Endothelial cell of umbilical vein (primary cell): ENCODE results near the gene DHX35. TPM values are rescaled to one million over a fixed set of nuclear protein-coding genes. Genes with fewer than 3 reads are reported as not detected.

Experiments
- BruUV-seq: library from RNA; stranded (reverse); fragments of 400-500 nt; replicated peaks from 2 replicates; lab custom pipeline; 2021; lab: Mats Ljungman, UMichigan
- CTCF ChIA-PET: fragments of 300-600, 350-600 bp; sonication (Branson Sonifier 250); formaldehyde crosslinking; loops from one replicate; lab custom pipeline; 2021; ENCODE audit warnings: antibody characterized with exemption, inconsistent platforms; lab: Charles Lee
- POLR2A ChIA-PET: fragments of 300-600, 350-600 bp; sonication (Branson Sonifier 250); formaldehyde crosslinking; loops from one replicate; lab custom pipeline; 2021; ENCODE audit warnings: antibody characterized with exemption, inconsistent platforms; lab: Charles Lee
- DNase-seq: peaks from one replicate; pipeline ENCODE4 v3.0.0-alpha.2; 2011; ENCODE audit warnings: low read depth, low spot score
- FAIRE-seq: peaks from 2 replicates; lab custom pipeline; 2011; peaks lifted over from hg19 to GRCh38; lab: Jason Lieb, UNC
- H2AFZ ChIP-seq: 2 replicates; pipeline ENCODE4 v1.6.0; 2012; ENCODE audit warnings: low read depth, low read length, control low read depth, inconsistent platforms
- H3K27ac ChIP-seq: 2 replicates; pipeline ENCODE4 v1.5.1; 2011; ENCODE audit warnings: low read depth, mild to moderate bottlenecking, control low read depth, low read length, moderate library complexity; ENCODE audit not compliant: insufficient read depth
- H3K27me3 ChIP-seq, 2 experiments: 2 replicates each; pipeline versions ENCODE4 v1.6.0 to v1.6.1; 2011; ENCODE audit warnings: low read length in 2 of 2, mixed read lengths in 1 of 2; ENCODE audit not compliant: control insufficient read depth in 2 of 2, insufficient read depth in 2 of 2
- H3K36me3 ChIP-seq, 2 experiments: 2 replicates in 1 of 2; 3 replicates in 1 of 2; pipeline ENCODE4 v1.5.1; 2011; ENCODE audit warnings: low read length in 2 of 2, mild to moderate bottlenecking in 1 of 2, moderate library complexity in 1 of 2; ENCODE audit not compliant: control insufficient read depth in 2 of 2, insufficient read depth in 2 of 2; ENCODE audit errors: extremely low read depth in 1 of 2
- H3K4me1 ChIP-seq: 3 replicates; pipeline ENCODE4 v1.5.1; 2011; ENCODE audit warnings: mild to moderate bottlenecking, low read length; ENCODE audit not compliant: control insufficient read depth, insufficient read depth; ENCODE audit errors: extremely low read depth
- H3K4me2 ChIP-seq: 2 replicates; pipeline ENCODE4 v1.6.1; 2011; ENCODE audit warnings: low read length, control low read depth, mixed read lengths; ENCODE audit not compliant: insufficient read depth
- H3K4me3 ChIP-seq, 3 experiments: fragments of 200-600 bp in 1 of 3; sonication (generic), shearing (Covaris generic) in 1 of 3; replicated peaks in 1 of 3; 2 replicates each; pipeline ENCODE4 v1.5.1; 2011 to 2016; ENCODE audit warnings: control low read depth in 3 of 3, low read length in 3 of 3, mild to moderate bottlenecking in 2 of 3, inconsistent platforms in 1 of 3, low read depth in 1 of 3, moderate library complexity in 1 of 3; ENCODE audit not compliant: insufficient read depth in 1 of 3
- H3K79me2 ChIP-seq: 2 replicates; pipeline ENCODE4 v1.6.0; 2012; ENCODE audit warnings: low read length, inconsistent platforms; ENCODE audit not compliant: control insufficient read depth, insufficient read depth
- H3K9ac ChIP-seq: replicated peaks from 2 replicates; pipeline ENCODE3; 2011; ENCODE audit warnings: low read length, control low read depth; ENCODE audit not compliant: insufficient read depth; ENCODE audit errors: extremely low read depth
- H3K9me1 ChIP-seq: replicated peaks from 3 replicates; pipeline ENCODE4 v1.6.0; 2011; ENCODE audit warnings: mild to moderate bottlenecking, low read length; ENCODE audit not compliant: control insufficient read depth, insufficient read depth; ENCODE audit errors: extremely low read depth
- H3K9me3 ChIP-seq: replicated peaks from 2 replicates; pipeline ENCODE4 v1.5.1; 2012; ENCODE audit warnings: low read length, inconsistent platforms; ENCODE audit not compliant: control insufficient read depth, insufficient read depth
- H4K20me1 ChIP-seq: replicated peaks from 2 replicates; pipeline ENCODE3; 2011; ENCODE audit warnings: mild to moderate bottlenecking, low read length; ENCODE audit not compliant: control insufficient read depth, insufficient read depth; ENCODE audit errors: extremely low read depth
- CTCF ChIP-seq, 2 donors: IDR thresholded peaks; 1 replicate in 1 of 2; 2 replicates in 1 of 2; pipeline ENCODE4 v1.5.1; 2011; ENCODE audit warnings: low read length in 2 of 2, mild to moderate bottlenecking in 2 of 2, moderate library complexity in 2 of 2, control low read depth in 1 of 2, inconsistent platforms in 1 of 2, low read depth in 1 of 2; ENCODE audit not compliant: insufficient read depth in 1 of 2; ENCODE audit errors: extremely low read depth in 1 of 2
- EZH2 ChIP-seq: IDR thresholded peaks from 2 replicates; pipeline ENCODE4 v1.6.1; 2012; ENCODE audit warnings: borderline replicate concordance, low read depth, mild to moderate bottlenecking, moderate library complexity, low read length, inconsistent platforms; ENCODE audit not compliant: severe bottlenecking
- FOS ChIP-seq: IDR thresholded peaks from 2 replicates; pipeline ENCODE4 v1.6.1; 2011; ENCODE audit warnings: mild to moderate bottlenecking, low read length, moderate library complexity, borderline replicate concordance; ENCODE audit not compliant: insufficient read depth
- GATA2 ChIP-seq: IDR thresholded peaks from 2 replicates; pipeline ENCODE4 v1.7.0; 2011; ENCODE audit warnings: low read depth, mild to moderate bottlenecking, moderate library complexity, mixed read lengths, low read length; ENCODE audit not compliant: insufficient read length, insufficient read depth
- JUN ChIP-seq: IDR thresholded peaks from 2 replicates; pipeline ENCODE4 v1.6.1; 2011; ENCODE audit warnings: borderline replicate concordance, low read depth; ENCODE audit not compliant: insufficient read length, insufficient read depth
- MAX ChIP-seq: IDR thresholded peaks from 2 replicates; pipeline ENCODE4 v1.6.1; 2011; ENCODE audit not compliant: insufficient read depth, insufficient read length
- MYC ChIP-seq: IDR thresholded peaks from one replicate; pipeline ENCODE4 v1.6.1; 2011; ENCODE audit warnings: mild to moderate bottlenecking, low read depth, low read length
- POLR2A ChIP-seq: IDR thresholded peaks from 2 replicates; pipeline ENCODE4 v1.6.1; 2012; ENCODE audit warnings: low read depth, mild to moderate bottlenecking, control low read depth, low read length
- POLR2AphosphoS5 ChIP-seq: IDR thresholded peaks from 2 replicates; pipeline ENCODE4 v1.6.1; 2012; ENCODE audit warnings: low read depth, mild to moderate bottlenecking, control low read depth, low read length, moderate library complexity; ENCODE audit not compliant: insufficient read depth
- dilution Hi-C: fragments of 300-500 bp; cut with MboI; formaldehyde crosslinking; loops from one replicate; pipeline ENCODE4 v1.15.0; 2019; ENCODE audit warnings: low sequenced_read_pairs; ENCODE audit not compliant: extremely low pct_ligation_motif_present
- intact Hi-C: fragments of 100-400 bp; cut with micrococcal nuclease; formaldehyde crosslinking; loops from one replicate; pipeline ENCODE4 v1.10.0; 2022
- polyA plus RNA-seq, 4 experiments: library from polyadenylated mRNA; depleted of rRNA in 3 of 4; stranded (reverse) in 3 of 4; unstranded in 1 of 4; fragments of >200 nt; gene quantifications; 2 replicates each; pipeline versions ENCODE4 v1.2.1 to v1.2.3, GENCODE V29; 2011 to 2012; ENCODE audit warnings: missing spikeins in 1 of 4
- total RNA-seq: library from RNA; stranded (reverse); gene quantifications from 2 replicates; pipeline ENCODE4 v1.2.3, GENCODE V29; 2021

DHX35 gene
- total and polyA plus RNA-seq, 2 donors (not counting 3 experiments of a cell fraction or from before 2014, with no cell fraction given), result 10.0 to 13.0 TPM

- dilution Hi-C loops, result no loop called here
- no peak for FAIRE-seq
- POLR2A ChIA-PET, result no interaction called here
- peaks cover 73% of the 10 kb centered on the region for H3K79me2 ChIP-seq
- no peaks in the 10 kb centered on the region for H3K9me3 ChIP-seq
- no peak overlapping the region for H3K9ac ChIP-seq
- no peak overlapping the region for H3K4me3 ChIP-seq
- no peak overlapping the region for H3K27ac ChIP-seq
- intact Hi-C loops, result no loop called here
- peaks cover 4 to 39% of the 10 kb centered on the region in 2 experiments for H3K36me3 ChIP-seq
- no TSS peak for BruUV-seq
- H2AFZ ChIP-seq, result no peak overlapping the region
- no peak for DNase-seq
- TF ChIP-seq POLR2A (no peak), MAX (no peak), JUN (no peak), POLR2AphosphoS5 (no peak), CTCF (IDR thresholded peaks at IDR 0.05; ENCODE audit: extremely low read depth in 1 of 2, insufficient read depth in 1 of 2, low read depth in 1 of 2, low read length in 2 of 2) (no peak)
- H3K9me1 ChIP-seq, result no peaks in the 10 kb centered on the region
- no peak overlapping the region for H3K4me2 ChIP-seq
- CTCF ChIA-PET, result no interaction called here
- H3K4me1 ChIP-seq, result peaks cover 2% of the 10 kb centered on the region
- no peaks in the 10 kb centered on the region for H3K27me3 ChIP-seq
- no peaks in the 10 kb centered on the region for H4K20me1 ChIP-seq
These were observed 17.1 kb upstream of the DHX35 start for GRCh38 chr20:38945012-38945411.

- Histone ChIP-seq H3K4me1 (no peaks in the 10 kb centered on the region), H3K36me3 (peaks cover 12 to 34% of the 10 kb centered on the region in 2 experiments), H3K4me2 (no peak overlapping the region), H3K9ac (no peak overlapping the region), H3K27me3 (no peaks in the 10 kb centered on the region), H4K20me1 (no peaks in the 10 kb centered on the region), H3K27ac (no peak overlapping the region), H2AFZ (no peak overlapping the region), H3K79me2 (peaks cover 57% of the 10 kb centered on the region), H3K4me3 (no peak overlapping the region), H3K9me1 (no peaks in the 10 kb centered on the region), H3K9me3 (no peaks in the 10 kb centered on the region)
- ChIA-PET CTCF (interaction anchor here (0.7 to 0.9 kb wide), 2 partner anchors 21 to 35 kb away, joined by 3 read pairs; partner anchors contain the start of gene FAM83D), POLR2A (no interaction called here)
- dilution Hi-C loops (no loop called here), intact Hi-C loops (no loop called here)
- no peak for TF ChIP-seq MAX
- no peak for TF ChIP-seq EZH2
- TF ChIP-seq POLR2AphosphoS5, result no peak
- no peak for TF ChIP-seq MYC
- TF ChIP-seq GATA2, result no peak
- no peak for TF ChIP-seq POLR2A
- TF ChIP-seq FOS, result no peak
- TF ChIP-seq CTCF (IDR thresholded peaks at IDR 0.05; ENCODE audit: extremely low read depth in 1 of 2, insufficient read depth in 1 of 2, low read depth in 1 of 2, low read length in 2 of 2), result no peak
- no peak for TF ChIP-seq JUN
- no TSS peak for BruUV-seq
- no peak for FAIRE-seq
- DNase-seq, result no peak
These were observed 15.3 kb upstream of the DHX35 start for GRCh38 chr20:38946836-38947235.
